Kidney epithelial cell (primary cell): Measurements from ENCODE around the gene PDIA3. TPM values are rescaled to one million over a fixed set of nuclear protein-coding genes. Genes with fewer than 3 reads are reported as not detected.
"Not testable (repeated sequence)": the region's sequence is repeated elsewhere in the genome, so short reads cannot be mapped to it uniquely, and the experiment has no call there.

ENCODE experiments used
- DNase-seq: peaks from one replicate; pipeline ENCODE4 v3.0.0-alpha.2; 2010; ENCODE audit warnings: low read depth
- H3K27me3 ChIP-seq: 2 replicates; pipeline ENCODE4 v1.6.0; 2011; ENCODE audit warnings: low read length; ENCODE audit not compliant: control insufficient read depth, insufficient read depth
- H3K36me3 ChIP-seq: 2 replicates; pipeline ENCODE4 v1.5.1; 2011; ENCODE audit warnings: low read length; ENCODE audit not compliant: control insufficient read depth, insufficient read depth
- H3K4me3 ChIP-seq: 2 replicates; pipeline ENCODE4 v1.5.1; 2011; ENCODE audit warnings: low read depth, mild to moderate bottlenecking, control low read depth, low read length
- total RNA-seq: library from RNA; depleted of rRNA; stranded (reverse); fragments of >200 nt; gene quantifications from 2 replicates; pipeline ENCODE4 v1.2.3, GENCODE V29; 2015
- TF ChIP-seq, protein P1 (sequence below): IDR thresholded peaks from 2 replicates; pipeline ENCODE4 v1.5.1; 2011; ENCODE audit warnings: mild to moderate bottlenecking, moderate library complexity, low read length, control low read depth, inconsistent platforms; ENCODE audit not compliant: insufficient read depth, poor library complexity, severe bottlenecking

Gene PDIA3
- 218 and 244 TPM in 2 replicates for total RNA-seq

- not testable (repeated sequence) for H3K36me3 ChIP-seq, H3K27me3 ChIP-seq
- H3K4me3 ChIP-seq, result peak within 1 kb of the TSS; percentile 88
- peak; percentile 48 for DNase-seq
These were observed at the start of gene PDIA3 for GRCh38 chr15:43746245-43746902. Gene PDIA3 (plus strand): TSS chr15:43746438. CDS start chr15:43746540, 102 bp downstream.

- DNase-seq, result no peak
- no peak overlapping the region for H3K4me3 ChIP-seq
- TF ChIP-seq, protein P1, sequence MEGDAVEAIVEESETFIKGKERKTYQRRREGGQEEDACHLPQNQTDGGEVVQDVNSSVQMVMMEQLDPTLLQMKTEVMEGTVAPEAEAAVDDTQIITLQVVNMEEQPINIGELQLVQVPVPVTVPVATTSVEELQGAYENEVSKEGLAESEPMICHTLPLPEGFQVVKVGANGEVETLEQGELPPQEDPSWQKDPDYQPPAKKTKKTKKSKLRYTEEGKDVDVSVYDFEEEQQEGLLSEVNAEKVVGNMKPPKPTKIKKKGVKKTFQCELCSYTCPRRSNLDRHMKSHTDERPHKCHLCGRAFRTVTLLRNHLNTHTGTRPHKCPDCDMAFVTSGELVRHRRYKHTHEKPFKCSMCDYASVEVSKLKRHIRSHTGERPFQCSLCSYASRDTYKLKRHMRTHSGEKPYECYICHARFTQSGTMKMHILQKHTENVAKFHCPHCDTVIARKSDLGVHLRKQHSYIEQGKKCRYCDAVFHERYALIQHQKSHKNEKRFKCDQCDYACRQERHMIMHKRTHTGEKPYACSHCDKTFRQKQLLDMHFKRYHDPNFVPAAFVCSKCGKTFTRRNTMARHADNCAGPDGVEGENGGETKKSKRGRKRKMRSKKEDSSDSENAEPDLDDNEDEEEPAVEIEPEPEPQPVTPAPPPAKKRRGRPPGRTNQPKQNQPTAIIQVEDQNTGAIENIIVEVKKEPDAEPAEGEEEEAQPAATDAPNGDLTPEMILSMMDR, result no peak
- no peaks in the 10 kb centered on the region for H3K36me3 ChIP-seq
- peaks cover 3% of the 10 kb centered on the region for H3K27me3 ChIP-seq
These were observed 44.1 kb upstream of the PDIA3 start for GRCh38 chr15:43702174-43702573.

GRCh38 chr15:43702701-43703424 lies 43.4 kb upstream of the PDIA3 start:
- no peak for DNase-seq
- Histone ChIP-seq H3K27me3 (peaks cover 3% of the 10 kb centered on the region), H3K36me3 (no peaks in the 10 kb centered on the region), H3K4me3 (no peak overlapping the region)
- TF ChIP-seq, protein P1, result no peak

GRCh38 chr15:43710431-43711131 lies 35.7 kb upstream of the PDIA3 start:
- not testable (repeated sequence) for H3K4me3 ChIP-seq, H3K36me3 ChIP-seq, DNase-seq, H3K27me3 ChIP-seq

DNA sequence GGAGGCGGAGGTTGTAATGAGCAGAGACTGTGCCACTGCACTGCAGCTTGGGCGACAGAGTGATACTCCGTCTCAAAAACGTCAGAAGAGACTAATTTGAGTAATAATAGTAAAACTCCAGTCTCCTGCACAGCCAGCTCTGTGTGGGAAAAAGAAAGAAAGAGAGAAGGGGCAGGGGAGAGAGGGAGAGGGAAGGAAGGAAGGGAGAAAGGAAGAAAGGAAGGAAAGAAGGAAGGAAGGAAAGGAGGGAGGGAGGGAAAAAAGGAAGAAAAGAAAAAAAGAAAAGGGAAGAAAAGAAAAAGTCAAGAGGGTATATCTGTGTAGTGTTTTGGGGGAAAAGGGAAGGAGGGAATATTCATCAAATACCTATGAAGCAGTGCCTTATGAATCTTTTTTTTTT lies 23.1 kb upstream of the PDIA3 start:
- H3K4me3 ChIP-seq, result no peak overlapping the region
- TF ChIP-seq, protein P1, result no peak

GRCh38 chr15:43726306-43726705 lies 19.9 kb upstream of the PDIA3 start:
- H3K4me3 ChIP-seq, DNase-seq, H3K27me3 ChIP-seq, H3K36me3 ChIP-seq: not testable (repeated sequence)

More for the DNA sequence above, 23.1 kb upstream of the PDIA3 start:
- no peak for DNase-seq
- no peaks in the 10 kb centered on the region for H3K36me3 ChIP-seq
- H3K27me3 ChIP-seq, result no peaks in the 10 kb centered on the region

- H3K4me3 ChIP-seq, DNase-seq: not testable (repeated sequence)
These were observed 18.0 kb upstream of the PDIA3 start for GRCh38 chr15:43728053-43728725.

More at GRCh38 chr15:43728053-43728725, 18.0 kb upstream of the PDIA3 start:
- H3K36me3 ChIP-seq, H3K27me3 ChIP-seq: not testable (repeated sequence)
